Activated naive CD8-positive, alpha-beta T cell treated with anti-CD3 and anti-CD28 coated beads, Interleukin-2, amount 50 U/mL, for 24 hours (primary cell): ENCODE measurements around the gene STARD10.
A peak's percentile ranks its signal among the peaks of the same experiment; 100 is the strongest.

Experiments used
- ATAC-seq: fragments of 150-1000 bp; cut with Tn5 transposase; one replicate; pipeline ENCODE4 v1.10.0; 2021
- DNase-seq: peaks from one replicate; pipeline ENCODE4 v3.0.0; 2021
- H3K27ac Mint-ChIP-seq: one replicate; pipeline ENCODE4 v1.8.0; 2021; ENCODE audit warnings: mild to moderate bottlenecking, mixed read lengths
- H3K27me3 Mint-ChIP-seq: one replicate; pipeline ENCODE4 v1.8.0; 2021; ENCODE audit warnings: mixed read lengths
- H3K36me3 Mint-ChIP-seq: one replicate; pipeline ENCODE4 v1.8.0; 2021; ENCODE audit warnings: low read depth, mixed read lengths
- H3K4me1 Mint-ChIP-seq: one replicate; pipeline ENCODE4 v1.8.0; 2021; ENCODE audit warnings: mixed read lengths
- H3K4me3 Mint-ChIP-seq: one replicate; pipeline ENCODE4 v1.8.0; 2021; ENCODE audit warnings: mild to moderate bottlenecking, moderate library complexity, mixed read lengths
- H3K9me3 Mint-ChIP-seq: one replicate; pipeline ENCODE4 v1.8.0; 2021; ENCODE audit warnings: mixed read lengths

Gene STARD10

GRCh38 chr11:72736452-72737069, 57.3 kb downstream of the STARD10 start:
- peak; percentile 86 for ATAC-seq
- H3K9me3 Mint-ChIP-seq, result no peaks in the 10 kb centered on the region
- peak overlapping the region; percentile 49 for H3K4me3 Mint-ChIP-seq

GRCh38 chr11:72735495-72736027, 58.3 kb downstream of the STARD10 start:
- no peak for DNase-seq
- Mint-ChIP-seq H3K36me3 (peaks cover 13% of the 10 kb centered on the region), H3K4me3 (no peak overlapping the region), H3K9me3 (no peaks in the 10 kb centered on the region), H3K27me3 (no peaks in the 10 kb centered on the region), H3K27ac (no peak overlapping the region), H3K4me1 (peaks cover 49% of the 10 kb centered on the region)
- ATAC-seq, result no peak

More at GRCh38 chr11:72736452-72737069, 57.3 kb downstream of the STARD10 start:
- Mint-ChIP-seq H3K4me1 (peaks cover 59% of the 10 kb centered on the region), H3K27me3 (no peaks in the 10 kb centered on the region), H3K27ac (peak overlapping the region; percentile 88), H3K36me3 (peaks cover 4% of the 10 kb centered on the region)
- DNase-seq, result peak; percentile 69

- no peak overlapping the region for H3K4me3 Mint-ChIP-seq
- DNase-seq (no peak), ATAC-seq (no peak)
- H3K4me1 Mint-ChIP-seq, result peaks cover 21% of the 10 kb centered on the region
- H3K9me3 Mint-ChIP-seq, result no peaks in the 10 kb centered on the region
- no peak overlapping the region for H3K27ac Mint-ChIP-seq
- H3K27me3 Mint-ChIP-seq, result no peaks in the 10 kb centered on the region
- peaks cover 12% of the 10 kb centered on the region for H3K36me3 Mint-ChIP-seq
Observed at GRCh38 chr11:72732329-72732728, 61.5 kb downstream of the STARD10 start.

- no peak overlapping the region for H3K27ac Mint-ChIP-seq
- ATAC-seq (no peak), DNase-seq (no peak)
- no peaks in the 10 kb centered on the region for H3K9me3 Mint-ChIP-seq
- H3K36me3 Mint-ChIP-seq, result peaks cover 9% of the 10 kb centered on the region
- H3K4me3 Mint-ChIP-seq, result no peak overlapping the region
- H3K4me1 Mint-ChIP-seq, result peaks cover 6% of the 10 kb centered on the region
- H3K27me3 Mint-ChIP-seq, result no peaks in the 10 kb centered on the region
Observed at GRCh38 chr11:72730737-72731136, 63.1 kb downstream of the STARD10 start.

- H3K4me1 Mint-ChIP-seq, result peaks cover 7% of the 10 kb centered on the region
- H3K9me3 Mint-ChIP-seq, result no peaks in the 10 kb centered on the region
- DNase-seq, result no peak
- H3K27me3 Mint-ChIP-seq, result no peaks in the 10 kb centered on the region
- no peak overlapping the region for H3K4me3 Mint-ChIP-seq
- no peak overlapping the region for H3K27ac Mint-ChIP-seq
- no peak for ATAC-seq
- H3K36me3 Mint-ChIP-seq, result peaks cover 9% of the 10 kb centered on the region
Observed at GRCh38 chr11:72730243-72730642, 63.6 kb downstream of the STARD10 start.

- Mint-ChIP-seq H3K36me3 (peaks cover 9% of the 10 kb centered on the region), H3K4me3 (no peak overlapping the region), H3K4me1 (peaks cover 16% of the 10 kb centered on the region), H3K9me3 (no peaks in the 10 kb centered on the region), H3K27ac (no peak overlapping the region), H3K27me3 (no peaks in the 10 kb centered on the region)
- DNase-seq (no peak), ATAC-seq (no peak)
Observed at GRCh38 chr11:72727521-72727920, 66.3 kb downstream of the STARD10 start.

- Mint-ChIP-seq H3K27me3 (no peaks in the 10 kb centered on the region), H3K4me1 (peaks cover 24% of the 10 kb centered on the region), H3K9me3 (no peaks in the 10 kb centered on the region), H3K36me3 (peaks cover 12% of the 10 kb centered on the region), H3K4me3 (no peak overlapping the region), H3K27ac (no peak overlapping the region)
- DNase-seq, result no peak
- ATAC-seq, result no peak
Observed at GRCh38 chr11:72726266-72727220, 67.3 kb downstream of the STARD10 start.

- peaks cover 33% of the 10 kb centered on the region for H3K4me1 Mint-ChIP-seq
- H3K27me3 Mint-ChIP-seq, result no peaks in the 10 kb centered on the region
- no peak for DNase-seq
- no peak for ATAC-seq
- H3K27ac Mint-ChIP-seq, result no peak overlapping the region
- no peak overlapping the region for H3K4me3 Mint-ChIP-seq
- peaks cover 4% of the 10 kb centered on the region for H3K36me3 Mint-ChIP-seq
- H3K9me3 Mint-ChIP-seq, result no peaks in the 10 kb centered on the region
Observed at GRCh38 chr11:72725724-72726028, 68.2 kb downstream of the STARD10 start.

GRCh38 chr11:72724851-72725723, 68.8 kb downstream of the STARD10 start:
- no peaks in the 10 kb centered on the region for H3K27me3 Mint-ChIP-seq
- DNase-seq, result peak; percentile 80
- H3K36me3 Mint-ChIP-seq, result peaks cover 3% of the 10 kb centered on the region
- H3K27ac Mint-ChIP-seq, result peak overlapping the region; percentile 38
- no peak overlapping the region for H3K4me3 Mint-ChIP-seq
- no peak for ATAC-seq
- peaks cover 39% of the 10 kb centered on the region for H3K4me1 Mint-ChIP-seq
- H3K9me3 Mint-ChIP-seq, result no peaks in the 10 kb centered on the region

GRCh38 chr11:72724021-72724551, 69.8 kb downstream of the STARD10 start:
- Mint-ChIP-seq H3K9me3 (no peaks in the 10 kb centered on the region), H3K27ac (no peak overlapping the region), H3K4me3 (no peak overlapping the region), H3K4me1 (peaks cover 46% of the 10 kb centered on the region), H3K36me3 (peaks cover 3% of the 10 kb centered on the region), H3K27me3 (no peaks in the 10 kb centered on the region)
- ATAC-seq (no peak), DNase-seq (no peak)

- no peak overlapping the region for H3K27ac Mint-ChIP-seq
- no peaks in the 10 kb centered on the region for H3K9me3 Mint-ChIP-seq
- H3K27me3 Mint-ChIP-seq, result no peaks in the 10 kb centered on the region
- ATAC-seq (no peak), DNase-seq (no peak)
- H3K36me3 Mint-ChIP-seq, result peaks cover 3% of the 10 kb centered on the region
- H3K4me1 Mint-ChIP-seq, result peaks cover 52% of the 10 kb centered on the region
- no peak overlapping the region for H3K4me3 Mint-ChIP-seq
Observed at GRCh38 chr11:72723508-72723907, 70.3 kb downstream of the STARD10 start.

- Mint-ChIP-seq H3K9me3 (no peaks in the 10 kb centered on the region), H3K27me3 (no peaks in the 10 kb centered on the region), H3K27ac (peak overlapping the region; percentile 96), H3K4me1 (peaks cover 55% of the 10 kb centered on the region), H3K4me3 (peak overlapping the region; percentile 100), H3K36me3 (peaks cover 3% of the 10 kb centered on the region)
- ATAC-seq (peak; percentile 90), DNase-seq (peak; percentile 82)
Observed at GRCh38 chr11:72722050-72722748, 71.6 kb downstream of the STARD10 start.

- peak overlapping the region; percentile 96 for H3K27ac Mint-ChIP-seq
- ATAC-seq, result peak; percentile 13
- peaks cover 3% of the 10 kb centered on the region for H3K36me3 Mint-ChIP-seq
- H3K4me3 Mint-ChIP-seq, result peak overlapping the region; percentile 100
- peaks cover 58% of the 10 kb centered on the region for H3K4me1 Mint-ChIP-seq
- H3K9me3 Mint-ChIP-seq, result no peaks in the 10 kb centered on the region
- peak; percentile 46 for DNase-seq
- no peaks in the 10 kb centered on the region for H3K27me3 Mint-ChIP-seq
Observed at GRCh38 chr11:72721689-72722049, 72.2 kb downstream of the STARD10 start.
